HUES48 (cell line): ENCODE data around the gene CHRNA4.
A peak's percentile ranks its signal among the peaks of the same experiment; 100 is the strongest.

Experiments
- H3K27ac ChIP-seq: one replicate; pipeline ENCODE4 v1.7.0; 2013; ENCODE audit warnings: low read depth, low read length, inconsistent platforms
- H3K27me3 ChIP-seq: 2 replicates; pipeline ENCODE4 v1.6.1; 2013; ENCODE audit warnings: mild to moderate bottlenecking, low read length; ENCODE audit not compliant: control insufficient read depth, insufficient read depth
- H3K36me3 ChIP-seq: 2 replicates; pipeline ENCODE4 v1.6.1; 2013; ENCODE audit warnings: low read length; ENCODE audit not compliant: control insufficient read depth, insufficient read depth
- H3K4me1 ChIP-seq: 2 replicates; pipeline ENCODE4 v1.6.1; 2013; ENCODE audit warnings: mild to moderate bottlenecking, low read length; ENCODE audit not compliant: control insufficient read depth, insufficient read depth
- H3K4me3 ChIP-seq: 2 replicates; pipeline ENCODE4 v1.5.1; 2013; ENCODE audit warnings: mild to moderate bottlenecking, low read depth, low read length
- H3K9ac ChIP-seq: 2 replicates; pipeline ENCODE4 v1.6.1; 2013; ENCODE audit warnings: mild to moderate bottlenecking, low read depth, low read length, moderate library complexity
- H3K9me3 ChIP-seq: 2 replicates; pipeline ENCODE4 v1.6.1; 2013; ENCODE audit warnings: low read length; ENCODE audit not compliant: control insufficient read depth, insufficient read depth

Gene CHRNA4

DNA sequence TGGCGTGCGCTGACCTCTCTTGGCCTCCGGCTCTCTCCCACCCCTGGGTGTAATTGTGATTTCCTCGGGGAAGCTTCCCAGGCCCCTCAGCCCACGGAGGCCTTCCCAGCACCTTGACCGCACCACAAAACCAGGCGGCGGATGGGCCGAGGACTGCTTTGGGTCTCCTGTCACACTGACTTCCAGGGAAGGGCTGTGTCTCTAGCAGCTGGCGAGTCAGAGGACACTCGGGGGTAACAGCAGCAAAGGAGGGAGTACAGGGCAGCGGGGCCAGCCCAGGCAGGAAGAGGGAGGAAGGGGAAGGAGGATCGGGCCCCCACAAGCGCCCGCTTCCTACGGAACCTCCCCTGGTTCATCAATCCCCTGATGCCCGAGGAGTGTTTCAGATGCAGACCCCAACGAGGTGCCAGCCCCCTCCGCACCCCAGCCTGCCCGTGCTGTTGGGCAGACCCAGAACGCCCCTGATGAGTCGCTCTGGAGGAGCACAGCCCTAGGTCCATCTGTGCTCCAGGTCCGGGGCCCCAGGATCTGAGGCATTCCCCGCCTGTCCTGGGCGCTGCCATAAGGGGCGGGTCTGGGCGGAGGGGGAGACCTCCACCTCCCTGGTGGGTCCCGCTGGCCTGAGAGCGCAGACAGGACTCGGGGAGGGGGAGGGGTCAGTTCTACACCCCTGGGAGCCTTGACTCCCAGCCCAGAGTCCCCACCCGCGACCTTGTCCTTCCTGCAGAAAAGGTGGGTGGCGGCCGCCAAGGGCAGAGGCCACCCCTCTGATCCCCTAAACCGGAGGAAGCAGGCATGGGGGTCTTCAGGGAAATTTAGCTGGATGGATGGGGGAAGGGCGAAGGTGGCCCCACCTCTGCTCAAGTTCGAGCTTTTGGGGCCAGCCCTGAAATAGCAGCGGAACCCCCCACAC, 956 bp downstream of the CHRNA4 start:
- Histone ChIP-seq H3K9me3 (no peaks in the 10 kb centered on the region), H3K4me1 (peaks cover 3% of the 10 kb centered on the region; the same call in 1 of the 2 replicates), H3K9ac (no peak overlapping the region), H3K36me3 (no peaks in the 10 kb centered on the region), H3K4me3 (peak overlapping the region; percentile 67), H3K27me3 (peaks cover 30% of the 10 kb centered on the region), H3K27ac (no peak overlapping the region)

DNA sequence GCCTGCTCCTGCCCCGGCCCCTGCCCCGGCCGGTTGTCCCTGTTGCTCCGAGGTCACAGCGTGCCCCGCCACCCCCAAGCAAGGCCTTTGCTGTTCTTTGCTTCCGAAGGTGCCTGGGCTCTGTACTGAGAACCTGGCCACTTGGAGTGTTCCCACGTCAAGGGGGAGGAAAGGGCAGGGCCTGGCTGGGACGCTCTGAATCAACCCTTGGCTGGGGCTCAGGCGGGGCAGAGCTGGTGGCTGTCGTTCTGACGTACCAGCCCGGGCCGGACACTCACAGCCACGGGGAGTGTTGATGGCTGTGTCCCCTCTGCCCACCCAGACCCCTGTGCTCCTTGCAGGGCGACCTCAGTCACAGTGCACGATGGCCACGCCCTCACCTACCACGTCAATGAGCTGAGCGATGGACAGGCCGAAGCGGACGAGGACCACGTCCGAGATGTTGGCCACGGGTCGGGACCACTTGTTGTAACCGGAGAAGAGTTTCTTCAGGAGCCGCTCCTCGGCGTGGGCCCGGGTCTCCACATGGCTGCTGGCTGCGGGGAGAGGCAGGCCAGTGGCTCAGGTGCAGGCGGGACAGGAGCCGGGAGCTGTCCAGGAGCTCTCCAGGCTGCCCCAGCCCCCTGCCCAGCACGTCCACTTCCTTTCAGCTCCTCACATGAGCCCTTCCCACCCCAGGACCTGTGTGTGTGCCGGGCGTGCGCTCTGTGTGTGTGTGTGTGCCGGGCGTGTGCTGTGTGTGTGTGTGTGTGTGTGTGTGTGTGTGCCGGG, 1.8 kb downstream of the CHRNA4 start:
- H3K27ac ChIP-seq = no peak overlapping the region
- H3K9ac ChIP-seq = no peak overlapping the region
- no peak overlapping the region for H3K4me3 ChIP-seq
- H3K9me3 ChIP-seq = no peaks in the 10 kb centered on the region
- H3K36me3 ChIP-seq = no peaks in the 10 kb centered on the region
- peaks cover 3% of the 10 kb centered on the region; the same call in 1 of the 2 replicates for H3K4me1 ChIP-seq
- H3K27me3 ChIP-seq = peaks cover 30% of the 10 kb centered on the region

DNA sequence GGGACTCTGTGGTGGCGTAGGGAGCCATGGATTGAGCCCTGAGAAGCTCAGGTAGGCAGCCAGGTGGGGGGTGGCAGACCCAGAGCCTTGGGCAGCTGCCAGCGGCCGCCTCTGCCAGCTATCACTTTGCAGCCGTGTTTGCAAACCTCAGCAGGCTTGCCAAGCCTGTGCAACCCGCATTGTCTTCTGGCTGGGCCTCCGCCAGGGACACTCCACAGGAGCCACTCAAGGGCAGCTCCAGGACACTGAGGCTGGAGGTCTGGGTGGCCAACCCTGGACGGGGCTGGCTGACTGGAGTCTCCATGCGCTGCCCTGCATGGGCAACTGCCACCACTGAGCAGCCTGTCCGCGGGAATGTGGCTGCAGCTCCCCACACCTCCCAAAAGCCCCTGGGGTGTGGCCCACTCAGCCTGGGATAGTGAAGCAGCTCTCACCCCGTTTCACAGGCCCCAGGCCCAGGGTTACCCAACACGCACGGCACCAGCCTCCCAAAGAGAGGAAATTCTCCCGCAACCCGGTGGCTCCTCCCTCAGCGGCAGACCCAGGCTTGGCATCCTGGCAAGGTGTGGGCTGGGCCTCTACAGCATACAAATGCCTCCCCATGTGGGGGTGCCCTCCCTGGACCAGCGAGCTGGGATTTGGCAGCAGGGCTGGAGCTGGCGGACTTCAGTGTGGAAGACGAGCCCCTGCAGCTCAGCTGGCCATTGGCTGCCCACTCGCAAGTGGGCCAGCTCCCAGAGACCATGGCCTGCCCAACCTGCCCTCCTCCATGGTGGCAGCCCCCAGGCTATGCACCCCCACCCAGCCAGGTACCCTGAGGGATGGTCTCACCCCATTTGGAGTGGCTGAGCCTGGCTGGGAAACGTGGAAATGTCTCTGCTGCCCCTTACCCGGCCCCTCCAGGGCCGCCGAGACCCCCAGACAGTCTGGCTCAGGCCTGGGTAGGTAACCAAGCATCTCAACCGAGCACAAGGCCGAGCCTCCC, 2.9 kb downstream of the CHRNA4 start:
- Histone ChIP-seq H3K27me3 (peaks cover 27% of the 10 kb centered on the region), H3K36me3 (no peaks in the 10 kb centered on the region), H3K9ac (no peak overlapping the region), H3K27ac (no peak overlapping the region), H3K4me1 (peaks cover 3% of the 10 kb centered on the region; the same call in 1 of the 2 replicates), H3K9me3 (no peaks in the 10 kb centered on the region), H3K4me3 (no peak overlapping the region)

DNA sequence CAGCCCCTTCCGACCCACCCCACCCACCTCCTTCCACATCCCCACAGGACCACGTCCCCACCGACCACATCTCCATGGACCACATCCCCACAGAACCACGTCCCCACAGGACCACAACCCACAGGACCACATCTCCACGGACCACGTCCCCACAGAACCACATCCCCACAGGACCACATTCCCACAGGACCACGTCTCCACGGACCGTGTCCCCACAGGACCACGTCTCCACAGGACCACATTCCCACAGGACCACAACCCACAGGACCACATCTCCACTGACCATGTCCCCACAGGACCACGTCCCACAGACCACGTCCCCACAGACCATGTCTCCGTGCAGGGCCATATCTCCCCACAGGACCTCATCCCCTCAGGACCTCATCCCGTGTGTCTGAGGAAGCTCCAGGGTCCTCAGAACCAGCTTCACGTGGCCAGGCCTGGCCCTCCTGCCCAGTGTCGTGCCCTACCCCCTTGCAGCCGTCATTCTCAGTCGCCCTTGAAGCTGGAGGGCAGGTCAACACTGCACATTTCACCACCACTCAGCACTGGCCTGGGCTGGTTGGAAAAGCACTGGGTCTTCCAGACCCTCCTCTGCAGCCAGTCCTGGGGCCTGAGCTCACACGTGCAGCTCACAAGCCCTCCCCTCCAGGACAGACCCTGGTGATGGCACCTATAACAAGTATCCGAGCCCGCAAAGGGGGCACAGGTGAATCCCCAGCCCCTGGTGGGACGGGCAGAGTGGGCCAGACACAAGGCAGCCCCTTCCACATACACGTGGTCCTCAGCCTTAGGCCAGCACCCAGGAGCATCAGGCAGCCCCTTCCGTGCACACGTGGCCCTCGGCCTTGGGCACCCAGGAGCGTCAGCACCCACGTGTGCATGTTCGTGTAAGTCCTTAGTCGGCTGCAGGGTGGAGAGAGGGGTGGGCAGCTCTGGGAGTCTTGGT, 3.9 kb downstream of the CHRNA4 start:
- peaks cover 18% of the 10 kb centered on the region for H3K27me3 ChIP-seq
- H3K9me3 ChIP-seq = no peaks in the 10 kb centered on the region
- H3K4me3 ChIP-seq = no peak overlapping the region
- H3K9ac ChIP-seq = no peak overlapping the region
- no peak overlapping the region for H3K27ac ChIP-seq
- H3K4me1 ChIP-seq = no peaks in the 10 kb centered on the region
- no peaks in the 10 kb centered on the region for H3K36me3 ChIP-seq

DNA sequence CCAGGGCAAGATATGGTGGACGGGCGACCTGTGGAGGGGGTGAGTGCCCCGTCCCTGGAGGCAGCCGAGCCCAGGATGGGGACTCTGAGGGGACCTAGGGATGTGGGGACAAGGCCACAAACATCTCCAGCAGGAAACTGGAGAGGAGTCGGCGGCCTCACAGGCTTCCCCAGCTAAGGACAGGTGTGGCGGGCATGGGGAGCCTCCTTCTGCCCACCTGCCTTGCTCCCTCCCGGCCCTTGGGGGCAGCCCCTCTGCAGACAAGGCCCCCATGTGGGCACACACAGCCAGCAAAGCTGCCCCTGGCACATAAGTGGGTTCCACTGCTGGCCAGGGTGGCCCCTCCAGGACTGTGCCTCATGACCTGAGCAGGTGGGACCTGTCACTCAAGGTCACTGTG, 4.6 kb downstream of the CHRNA4 start:
- Histone ChIP-seq H3K27ac (no peak overlapping the region), H3K36me3 (no peaks in the 10 kb centered on the region), H3K9ac (no peak overlapping the region), H3K9me3 (no peaks in the 10 kb centered on the region), H3K27me3 (peaks cover 12% of the 10 kb centered on the region), H3K4me1 (no peaks in the 10 kb centered on the region), H3K4me3 (no peak overlapping the region)

DNA sequence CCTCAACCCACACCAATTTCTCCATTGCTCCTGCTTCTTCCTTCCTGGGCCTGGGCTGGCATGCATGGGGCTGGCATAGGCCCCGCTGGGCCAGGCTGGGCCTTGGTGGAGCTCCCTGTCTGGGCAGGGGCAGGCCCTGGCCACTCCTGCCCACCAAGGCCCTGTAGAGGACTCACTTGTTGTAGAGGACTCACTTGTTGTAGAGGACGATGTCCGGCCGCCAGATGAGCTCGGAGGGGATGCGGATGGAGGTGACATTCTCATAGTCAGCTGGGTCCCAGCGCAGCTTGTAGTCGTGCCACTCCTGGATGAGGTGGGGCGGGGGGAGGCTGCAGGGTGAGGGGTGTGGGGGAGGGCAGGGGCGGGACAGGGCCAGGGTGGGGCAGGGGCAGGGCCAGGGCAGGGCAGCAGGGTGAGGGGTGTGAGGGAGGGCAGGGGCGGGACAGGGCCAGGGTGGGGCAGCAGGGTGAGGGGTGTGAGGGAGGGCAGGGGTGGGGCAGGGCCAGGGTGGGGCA, 5.3 kb downstream of the CHRNA4 start:
- peaks cover 10% of the 10 kb centered on the region for H3K27me3 ChIP-seq

DNA sequence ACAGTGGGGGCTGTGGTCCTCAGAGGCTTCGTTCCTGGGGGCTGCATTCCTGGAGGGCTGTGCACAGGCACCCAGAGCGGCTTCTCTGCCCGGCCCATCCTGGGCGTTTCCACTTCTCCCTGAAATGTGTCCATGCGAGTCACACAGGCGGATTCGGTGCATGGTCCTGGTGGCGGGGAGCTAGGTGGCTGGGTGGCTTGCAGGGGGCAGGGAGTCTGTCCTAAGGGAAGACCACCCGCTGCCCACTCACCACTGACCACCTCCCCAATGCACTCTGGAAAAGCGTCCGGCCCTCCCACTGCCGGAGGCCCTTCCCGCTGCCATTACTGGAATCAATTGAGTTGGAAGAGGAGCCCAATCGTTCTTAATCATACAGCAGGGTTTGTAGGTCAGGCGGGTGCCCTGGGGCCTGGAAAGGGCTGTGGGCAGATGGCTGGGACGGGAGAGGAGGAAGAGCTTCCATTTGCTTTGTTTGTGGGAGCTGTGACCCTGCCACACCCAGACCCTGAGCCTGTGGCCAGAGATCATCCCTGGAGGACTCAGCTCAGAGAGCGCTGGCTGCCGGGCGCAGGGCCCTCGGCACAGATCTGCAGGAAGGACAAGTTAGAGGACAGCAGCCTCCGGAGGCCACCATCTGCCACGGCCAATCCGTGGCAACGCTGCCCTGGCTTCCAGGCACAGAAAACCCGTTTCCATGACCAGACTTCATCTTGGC, 6.4 kb downstream of the CHRNA4 start:
- Histone ChIP-seq H3K4me1 (no peaks in the 10 kb centered on the region), H3K36me3 (no peaks in the 10 kb centered on the region), H3K4me3 (no peak overlapping the region), H3K9me3 (no peaks in the 10 kb centered on the region), H3K27ac (no peak overlapping the region), H3K9ac (no peak overlapping the region), H3K27me3 (no peaks in the 10 kb centered on the region)

More for the DNA sequence above, 5.3 kb downstream of the CHRNA4 start:
- H3K36me3 ChIP-seq = no peaks in the 10 kb centered on the region
- no peak overlapping the region for H3K9ac ChIP-seq
- H3K27ac ChIP-seq = no peak overlapping the region
- no peaks in the 10 kb centered on the region for H3K4me1 ChIP-seq
- no peaks in the 10 kb centered on the region for H3K9me3 ChIP-seq
- H3K4me3 ChIP-seq = no peak overlapping the region

DNA sequence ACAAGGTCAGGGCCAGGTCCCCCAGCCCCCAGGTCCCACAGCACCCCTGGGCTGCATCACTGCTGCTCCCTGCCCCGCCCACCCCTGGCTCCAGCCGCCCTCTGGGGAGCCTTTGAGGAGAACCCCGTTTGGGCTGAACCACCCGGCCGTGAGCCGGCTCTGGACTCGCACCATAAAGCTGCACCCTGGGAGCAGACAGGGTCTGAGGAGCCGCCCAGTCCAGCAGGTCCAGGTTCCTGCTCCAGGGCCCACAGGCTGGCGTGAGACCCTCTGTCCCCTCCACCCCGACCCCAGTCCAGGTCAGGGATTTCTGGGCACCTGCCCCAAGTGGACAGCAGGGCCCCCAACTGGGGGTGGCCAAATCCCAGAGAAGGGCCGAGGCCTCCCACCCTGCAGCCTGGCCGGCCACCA, 8.3 kb downstream of the CHRNA4 start:
- no peak overlapping the region for H3K4me3 ChIP-seq
- no peaks in the 10 kb centered on the region for H3K9me3 ChIP-seq
- no peak overlapping the region for H3K9ac ChIP-seq
- no peaks in the 10 kb centered on the region for H3K36me3 ChIP-seq
- H3K27ac ChIP-seq = no peak overlapping the region
- H3K27me3 ChIP-seq = no peaks in the 10 kb centered on the region
- H3K4me1 ChIP-seq = no peaks in the 10 kb centered on the region

DNA sequence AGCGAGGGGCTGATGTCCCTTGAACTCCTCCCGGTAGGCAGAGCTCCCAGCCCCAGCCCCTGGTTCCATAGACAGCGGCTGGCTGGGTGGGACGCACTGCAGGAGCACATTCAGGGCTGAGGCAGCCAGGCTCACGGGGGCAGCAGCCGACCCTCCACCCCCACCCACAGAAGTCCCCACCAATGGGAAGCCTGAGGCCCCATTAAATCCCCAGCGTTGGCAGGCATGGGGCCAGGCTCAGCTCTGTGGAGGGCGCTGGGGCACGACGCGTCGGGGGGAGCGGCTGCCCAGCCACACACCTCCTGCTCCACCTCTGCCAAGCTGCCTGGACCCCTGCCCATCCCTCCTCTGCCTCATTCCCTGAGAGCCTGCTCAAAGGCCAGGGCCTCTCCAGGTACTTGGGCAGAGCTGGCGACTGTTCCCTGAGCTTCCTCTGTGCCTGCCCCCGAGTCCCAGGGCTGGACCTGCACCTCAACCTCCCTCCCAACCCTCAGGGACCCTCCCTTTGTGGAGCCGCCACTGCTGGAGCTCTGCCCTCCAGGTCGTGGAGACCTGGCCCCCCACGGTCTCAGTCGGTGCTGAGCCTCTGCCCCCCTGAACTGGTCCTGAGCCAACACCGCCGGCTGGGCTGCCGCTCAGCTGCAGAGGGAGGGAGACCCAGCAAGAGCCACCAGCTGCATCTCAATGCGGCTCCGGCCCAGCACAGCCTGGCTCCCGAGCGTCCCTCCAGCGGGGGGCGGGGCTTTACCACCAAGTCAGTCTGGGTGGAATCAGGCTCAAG, 9.1 kb downstream of the CHRNA4 start:
- no peaks in the 10 kb centered on the region for H3K27me3 ChIP-seq
- H3K9ac ChIP-seq = no peak overlapping the region

More for the DNA sequence above, 9.1 kb downstream of the CHRNA4 start:
- H3K27ac ChIP-seq = no peak overlapping the region
- no peaks in the 10 kb centered on the region for H3K4me1 ChIP-seq
- H3K36me3 ChIP-seq = no peaks in the 10 kb centered on the region
- H3K9me3 ChIP-seq = no peaks in the 10 kb centered on the region
- no peak overlapping the region for H3K4me3 ChIP-seq
